Measurements from ENCODE around the gene GNL2.
A peak's percentile ranks its signal among the peaks of the same experiment; 100 is the strongest.

Gene GNL2

GRCh38 chr1:37609002-37609401 lies 13.3 kb upstream of the GNL2 start:
- H3K4me3 ChIP-seq (ENCODE audit: low read depth, low read length) = no peak overlapping the region
- TF ChIP-seq, protein P1, sequence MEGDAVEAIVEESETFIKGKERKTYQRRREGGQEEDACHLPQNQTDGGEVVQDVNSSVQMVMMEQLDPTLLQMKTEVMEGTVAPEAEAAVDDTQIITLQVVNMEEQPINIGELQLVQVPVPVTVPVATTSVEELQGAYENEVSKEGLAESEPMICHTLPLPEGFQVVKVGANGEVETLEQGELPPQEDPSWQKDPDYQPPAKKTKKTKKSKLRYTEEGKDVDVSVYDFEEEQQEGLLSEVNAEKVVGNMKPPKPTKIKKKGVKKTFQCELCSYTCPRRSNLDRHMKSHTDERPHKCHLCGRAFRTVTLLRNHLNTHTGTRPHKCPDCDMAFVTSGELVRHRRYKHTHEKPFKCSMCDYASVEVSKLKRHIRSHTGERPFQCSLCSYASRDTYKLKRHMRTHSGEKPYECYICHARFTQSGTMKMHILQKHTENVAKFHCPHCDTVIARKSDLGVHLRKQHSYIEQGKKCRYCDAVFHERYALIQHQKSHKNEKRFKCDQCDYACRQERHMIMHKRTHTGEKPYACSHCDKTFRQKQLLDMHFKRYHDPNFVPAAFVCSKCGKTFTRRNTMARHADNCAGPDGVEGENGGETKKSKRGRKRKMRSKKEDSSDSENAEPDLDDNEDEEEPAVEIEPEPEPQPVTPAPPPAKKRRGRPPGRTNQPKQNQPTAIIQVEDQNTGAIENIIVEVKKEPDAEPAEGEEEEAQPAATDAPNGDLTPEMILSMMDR (IDR thresholded peaks at IDR 0.05; ENCODE audit: borderline replicate concordance, insufficient read depth, low read depth, low read length) = no peak

GRCh38 chr1:37606481-37607263 lies 10.9 kb upstream of the GNL2 start:
- TF ChIP-seq, protein P1 (IDR thresholded peaks at IDR 0.05; ENCODE audit: borderline replicate concordance, insufficient read depth, low read depth, low read length) = no peak
- no peak overlapping the region for H3K4me3 ChIP-seq (ENCODE audit: low read depth, low read length)

DNA sequence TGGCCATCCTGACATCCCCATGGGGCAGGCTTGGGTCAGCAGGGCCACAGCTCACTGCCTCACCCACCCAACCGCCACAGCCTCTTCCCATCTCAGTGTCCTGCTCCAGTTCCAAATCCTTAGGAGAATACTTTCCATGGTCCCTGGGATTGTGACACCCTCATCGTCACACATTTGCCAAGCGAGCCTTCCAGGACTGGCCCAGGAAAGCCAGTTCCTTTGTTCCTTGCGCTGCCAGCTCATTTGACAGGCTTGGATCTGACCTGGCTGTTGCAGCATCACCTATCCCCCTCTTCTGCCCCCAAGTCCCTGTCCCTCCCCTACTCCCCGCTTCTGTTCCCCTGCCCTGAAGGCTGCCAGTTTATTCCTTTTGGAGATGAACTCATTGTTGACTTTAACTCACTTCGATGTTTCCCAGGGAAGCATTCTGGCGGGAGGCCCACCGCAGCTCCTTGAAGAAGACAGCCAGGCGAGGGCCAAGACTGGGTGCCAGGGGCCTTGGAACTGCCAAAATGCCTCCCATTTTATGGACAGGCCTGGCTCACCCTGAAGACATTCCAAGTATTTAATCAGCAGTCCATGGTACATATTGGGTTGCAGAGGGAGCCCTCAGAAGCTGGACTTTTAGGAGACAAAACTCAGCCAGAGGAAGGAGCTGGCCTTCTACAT lies 10.2 kb upstream of the GNL2 start:
- TF ChIP-seq, protein P1 (IDR thresholded peaks at IDR 0.05; ENCODE audit: borderline replicate concordance, insufficient read depth, low read depth, low read length) = no peak
- H3K4me3 ChIP-seq (ENCODE audit: low read depth, low read length) = no peak overlapping the region

DNA sequence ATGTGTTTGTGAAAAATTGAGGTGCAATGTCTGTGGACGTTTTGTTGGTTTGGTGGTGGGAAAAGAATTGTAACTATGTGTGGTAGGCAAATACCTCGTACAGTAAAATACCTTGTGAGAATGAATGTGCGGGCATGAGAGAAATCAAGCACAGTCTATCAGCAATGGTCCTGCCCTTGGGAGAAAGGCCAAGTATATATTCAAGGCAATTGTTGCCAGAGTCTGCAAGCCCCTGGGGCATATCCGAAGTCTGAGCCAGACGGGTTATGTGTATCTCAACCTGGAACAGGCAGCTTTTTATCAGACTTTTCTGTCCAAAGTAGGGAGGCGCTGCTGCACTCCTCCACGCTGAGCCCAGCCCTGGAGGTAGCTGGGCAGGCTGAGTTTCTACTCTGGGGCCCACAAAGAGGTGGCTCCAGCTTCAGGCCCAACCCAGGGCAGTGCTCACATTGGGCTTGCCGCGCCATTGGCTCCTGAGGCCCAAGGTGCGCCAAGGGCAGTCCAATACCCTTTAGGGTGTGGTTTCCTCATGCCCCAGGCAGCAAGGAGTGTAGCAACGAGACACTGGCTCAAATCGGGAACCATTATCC lies 9.4 kb upstream of the GNL2 start:
- H3K4me3 ChIP-seq (ENCODE audit: low read depth, low read length) = no peak overlapping the region
- TF ChIP-seq, protein P1 (IDR thresholded peaks at IDR 0.05; ENCODE audit: borderline replicate concordance, insufficient read depth, low read depth, low read length) = no peak

DNA sequence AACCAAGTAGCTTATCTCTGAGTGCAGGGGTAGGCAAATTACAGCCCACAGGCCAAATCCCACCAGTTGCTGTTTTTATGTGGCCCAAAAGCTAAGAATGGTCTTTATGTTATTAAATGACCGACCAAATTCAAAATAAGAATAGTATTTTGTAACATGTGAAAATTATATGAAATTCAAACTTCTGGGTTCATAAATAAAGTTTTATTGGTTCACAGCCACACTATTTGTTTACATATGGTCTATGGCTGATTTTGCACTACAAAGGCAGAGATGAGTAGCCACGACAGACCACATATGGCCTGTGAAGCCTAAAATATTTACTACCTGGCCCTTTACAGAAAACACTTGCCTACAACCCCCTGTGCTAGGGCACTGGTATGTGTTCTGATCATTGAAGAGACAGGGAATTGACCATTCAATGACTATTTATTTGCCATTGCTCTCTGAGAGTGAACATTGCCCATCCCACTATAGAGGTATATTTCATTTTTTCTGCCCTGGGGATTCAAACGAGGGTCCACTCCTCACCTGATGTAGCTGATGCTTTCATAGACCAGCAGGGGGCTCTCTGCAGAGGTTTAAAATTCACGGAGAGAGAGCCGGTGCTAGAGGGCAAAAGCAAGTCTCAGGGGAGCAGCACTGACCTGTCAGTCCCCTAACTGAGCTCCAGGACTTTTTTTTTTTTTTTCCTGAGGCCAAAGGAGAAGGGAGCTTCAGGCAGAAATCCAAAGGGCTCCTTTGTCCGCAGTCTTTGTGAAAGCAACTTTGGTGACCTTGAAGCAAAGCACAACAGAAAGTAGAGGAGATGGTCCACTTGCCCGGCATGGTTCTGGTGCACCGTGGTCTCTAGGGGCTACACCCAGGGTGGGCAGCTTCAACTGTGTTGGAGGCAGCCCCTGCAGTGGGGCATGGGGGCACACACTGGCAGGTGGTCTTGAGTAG lies 7.3 kb upstream of the GNL2 start:
- TF ChIP-seq, protein P1 (IDR thresholded peaks at IDR 0.05; ENCODE audit: borderline replicate concordance, insufficient read depth, low read depth, low read length) = peak; percentile 62

GRCh38 chr1:37601441-37601840 lies 5.7 kb upstream of the GNL2 start:
- no peak overlapping the region for H3K4me3 ChIP-seq (ENCODE audit: low read depth, low read length)
- TF ChIP-seq, protein P1 (IDR thresholded peaks at IDR 0.05; ENCODE audit: borderline replicate concordance, insufficient read depth, low read depth, low read length) = no peak

More for the DNA sequence above, 7.3 kb upstream of the GNL2 start:
- no peak overlapping the region for H3K4me3 ChIP-seq (ENCODE audit: low read depth, low read length)
